ENCODE measurements around the gene UBTD2.

DNA sequence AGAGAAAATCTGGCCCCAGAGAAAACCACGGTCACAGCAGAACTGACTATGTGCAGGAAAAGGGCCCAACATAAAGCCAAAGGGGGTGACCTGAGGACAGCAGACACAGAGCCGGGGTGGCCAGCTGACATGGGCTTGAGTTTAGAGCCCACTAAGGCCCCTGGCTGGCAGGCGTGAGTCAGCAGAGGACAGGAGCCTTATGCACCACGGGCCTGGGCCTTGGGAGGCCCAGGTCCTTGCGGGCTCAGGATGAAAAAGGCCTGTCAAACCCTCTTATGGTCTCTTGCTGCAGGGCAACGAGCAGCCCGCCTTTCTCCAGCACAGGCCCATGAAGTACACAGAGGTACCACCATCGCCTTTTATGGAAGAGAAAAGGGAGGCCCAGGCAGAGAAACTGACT, 115.3 kb downstream of the UBTD2 start:
- TF ChIP-seq, protein P1, sequence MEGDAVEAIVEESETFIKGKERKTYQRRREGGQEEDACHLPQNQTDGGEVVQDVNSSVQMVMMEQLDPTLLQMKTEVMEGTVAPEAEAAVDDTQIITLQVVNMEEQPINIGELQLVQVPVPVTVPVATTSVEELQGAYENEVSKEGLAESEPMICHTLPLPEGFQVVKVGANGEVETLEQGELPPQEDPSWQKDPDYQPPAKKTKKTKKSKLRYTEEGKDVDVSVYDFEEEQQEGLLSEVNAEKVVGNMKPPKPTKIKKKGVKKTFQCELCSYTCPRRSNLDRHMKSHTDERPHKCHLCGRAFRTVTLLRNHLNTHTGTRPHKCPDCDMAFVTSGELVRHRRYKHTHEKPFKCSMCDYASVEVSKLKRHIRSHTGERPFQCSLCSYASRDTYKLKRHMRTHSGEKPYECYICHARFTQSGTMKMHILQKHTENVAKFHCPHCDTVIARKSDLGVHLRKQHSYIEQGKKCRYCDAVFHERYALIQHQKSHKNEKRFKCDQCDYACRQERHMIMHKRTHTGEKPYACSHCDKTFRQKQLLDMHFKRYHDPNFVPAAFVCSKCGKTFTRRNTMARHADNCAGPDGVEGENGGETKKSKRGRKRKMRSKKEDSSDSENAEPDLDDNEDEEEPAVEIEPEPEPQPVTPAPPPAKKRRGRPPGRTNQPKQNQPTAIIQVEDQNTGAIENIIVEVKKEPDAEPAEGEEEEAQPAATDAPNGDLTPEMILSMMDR (IDR thresholded peaks at IDR 0.05; ENCODE audit: low read depth, low read length) = no peak
- no peak for TF ChIP-seq EZH2phosphoT487 (IDR thresholded peaks at IDR 0.05; ENCODE audit: low read depth)
